Dedifferentiated amniotic fluid mesenchymal stem cell (primary cell): ENCODE measurements around the gene KYNU.
"Not testable (repeated sequence)": the region's sequence is repeated elsewhere in the genome, so short reads cannot be mapped to it uniquely, and the experiment has no call there.

Source experiments
- DNase-seq: peaks from one replicate; pipeline ENCODE4 v3.0.0-alpha.2; 2016; ENCODE audit errors: extremely low spot score

KYNU gene

GRCh38 chr2:142877216-142877838 is at the start of gene KYNU:
KYNU (plus strand) TSS chr2:142877664; CDS start chr2:142885368, 7,704 bp downstream.
- no peak for DNase-seq

DNA sequence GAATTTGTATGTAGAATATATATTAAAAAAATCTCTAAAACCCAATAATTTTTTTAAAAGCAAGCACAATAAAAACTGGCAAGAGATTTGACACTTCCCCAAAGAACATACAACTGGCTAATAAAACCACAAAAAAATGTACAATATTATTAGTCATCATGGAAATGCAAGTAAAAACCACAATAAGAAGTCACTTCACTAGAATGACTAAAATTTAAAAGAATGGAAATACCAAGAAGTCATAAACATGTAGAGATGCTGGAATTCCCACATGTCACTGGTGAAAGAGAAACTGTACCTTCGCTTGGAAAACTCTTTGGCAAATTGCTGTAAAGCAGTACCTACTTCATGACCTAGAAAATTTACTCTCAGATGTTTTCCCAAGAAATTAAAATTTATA is 43.4 kb upstream of the KYNU start:
- no peak for DNase-seq

DNA sequence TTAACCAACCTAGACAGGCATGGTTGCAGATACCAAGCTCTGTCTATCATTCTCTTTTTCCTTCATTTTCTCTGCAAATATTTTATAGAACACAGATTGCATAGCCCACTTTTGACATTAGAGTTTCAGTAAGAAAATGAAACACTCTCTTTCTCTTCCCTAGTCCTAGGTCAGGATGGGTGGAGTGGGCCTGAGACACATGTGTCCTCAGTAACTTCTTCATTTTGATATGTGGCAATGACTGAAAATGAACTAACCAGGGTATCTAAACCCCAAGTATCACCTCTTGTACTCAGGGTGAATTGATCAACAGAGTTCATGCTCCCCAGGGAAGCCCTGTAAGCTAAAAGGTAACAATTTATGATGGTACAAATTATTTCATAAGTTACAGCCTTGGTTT is 37.0 kb upstream of the KYNU start:
- DNase-seq = no peak

DNA sequence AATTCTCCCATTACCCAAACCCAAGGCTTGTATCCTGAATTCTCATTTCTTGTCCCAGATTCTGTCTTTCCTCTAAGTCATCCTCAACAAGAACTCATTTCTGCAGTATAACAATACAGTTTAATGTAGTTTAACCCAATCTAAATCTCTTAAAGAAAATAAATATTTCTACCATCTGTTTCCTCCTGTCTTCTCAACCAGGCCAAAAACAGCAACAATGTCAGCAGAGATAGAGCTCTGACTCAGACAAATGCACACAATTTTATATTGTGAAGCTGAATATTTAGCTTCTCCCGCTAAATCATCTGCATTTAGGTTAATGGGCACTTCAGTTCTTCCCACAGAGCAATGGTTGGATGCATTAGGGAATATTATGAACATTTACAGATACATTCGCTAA is 35.7 kb upstream of the KYNU start:
- no peak for DNase-seq

GRCh38 chr2:142842369-142842768 is 35.1 kb upstream of the KYNU start:
- DNase-seq = no peak

GRCh38 chr2:142843731-142844130 is 33.7 kb upstream of the KYNU start:
- DNase-seq = no peak

DNA sequence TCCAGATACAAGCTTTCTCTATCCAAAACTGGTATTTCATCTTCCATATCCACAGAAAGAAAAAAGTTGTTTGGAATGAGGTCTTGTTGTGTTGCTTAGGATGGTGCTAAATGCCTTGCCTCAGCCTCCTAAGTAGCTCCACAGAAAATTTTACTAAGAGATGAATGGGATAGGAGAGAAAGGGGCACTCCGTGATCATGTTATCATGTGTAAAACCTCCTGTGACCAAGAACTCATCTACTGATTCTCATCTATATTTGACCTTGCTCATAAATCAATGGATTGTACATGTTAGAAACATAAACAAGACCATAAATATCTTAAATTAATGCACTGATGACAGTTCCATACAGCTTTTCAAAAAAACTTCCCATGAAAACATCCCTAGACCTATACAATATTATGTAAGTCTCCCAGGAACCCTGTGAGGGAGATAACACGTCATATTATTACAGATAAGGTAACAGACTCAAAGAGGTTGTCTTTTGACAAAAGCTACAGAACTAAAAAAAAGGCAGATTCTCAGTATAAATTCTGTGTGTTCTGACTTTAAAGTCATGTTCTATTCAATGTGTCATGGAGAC is 29.3 kb upstream of the KYNU start:
- no peak for DNase-seq

- no peak for DNase-seq
Observed at GRCh38 chr2:142849820-142850219, 27.6 kb upstream of the KYNU start.

DNA sequence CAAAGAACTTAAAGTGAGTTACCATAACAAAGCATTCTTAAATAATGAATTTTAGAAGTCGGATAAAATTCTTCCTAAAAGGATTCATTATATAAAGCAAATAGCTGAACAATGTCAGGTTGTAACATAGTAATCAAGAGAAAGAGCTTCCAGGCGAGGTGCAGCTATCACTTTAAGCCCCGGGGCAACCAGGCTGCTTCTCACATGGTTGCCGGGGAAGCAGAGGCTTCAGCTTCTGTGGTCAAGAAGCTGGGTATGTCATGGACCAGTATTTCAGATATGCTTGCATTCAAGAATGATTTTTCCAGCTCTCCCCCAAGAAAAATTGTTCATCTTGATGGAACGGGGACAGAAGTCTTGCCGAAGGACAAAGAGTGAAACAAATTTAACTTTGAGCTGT is 23.6 kb upstream of the KYNU start:
- DNase-seq = no peak

DNA sequence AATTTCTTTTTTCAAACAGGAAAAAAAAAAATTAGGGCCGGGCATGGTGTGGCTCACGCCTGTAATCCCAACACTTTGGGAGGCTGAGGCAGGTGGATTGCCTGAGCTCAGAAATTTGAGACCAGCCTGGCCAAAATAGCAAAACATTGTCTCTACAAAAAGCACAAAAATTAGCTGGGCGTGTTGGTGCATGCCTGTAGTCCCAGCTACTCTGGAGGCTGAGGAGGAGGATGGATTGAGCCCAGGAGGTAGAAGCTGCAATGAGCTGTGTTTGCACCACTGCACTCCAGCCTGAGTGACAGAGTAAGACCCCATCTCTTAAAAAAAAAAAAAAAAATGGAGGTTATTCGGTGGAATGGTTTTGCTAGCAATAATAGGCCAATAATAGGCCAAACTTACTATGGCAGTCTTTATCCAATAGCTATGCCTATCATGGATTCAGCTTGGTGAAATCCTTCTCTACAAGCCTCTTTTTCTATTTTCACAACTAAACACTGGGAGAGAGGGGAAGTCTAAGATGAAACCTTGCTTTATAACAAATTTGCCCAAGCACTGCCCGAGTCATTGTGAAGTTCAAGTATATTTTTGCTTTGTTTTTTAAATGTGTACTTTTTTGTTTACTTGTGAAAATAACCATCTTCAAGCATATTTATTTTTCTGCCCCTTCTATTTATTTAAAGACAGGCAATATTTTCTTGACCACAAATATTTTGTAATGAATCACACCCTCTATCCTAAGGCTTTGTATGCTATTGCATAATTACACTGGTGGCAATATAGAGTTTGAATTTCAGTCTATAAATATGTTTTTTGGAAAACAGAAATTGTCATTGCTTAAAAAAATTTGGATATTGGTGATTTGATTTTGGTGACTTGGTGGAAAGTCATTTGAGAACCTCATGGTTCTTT is 20.0 kb upstream of the KYNU start:
- no peak for DNase-seq

GRCh38 chr2:142858961-142859360 is 18.5 kb upstream of the KYNU start:
- no peak for DNase-seq

DNA sequence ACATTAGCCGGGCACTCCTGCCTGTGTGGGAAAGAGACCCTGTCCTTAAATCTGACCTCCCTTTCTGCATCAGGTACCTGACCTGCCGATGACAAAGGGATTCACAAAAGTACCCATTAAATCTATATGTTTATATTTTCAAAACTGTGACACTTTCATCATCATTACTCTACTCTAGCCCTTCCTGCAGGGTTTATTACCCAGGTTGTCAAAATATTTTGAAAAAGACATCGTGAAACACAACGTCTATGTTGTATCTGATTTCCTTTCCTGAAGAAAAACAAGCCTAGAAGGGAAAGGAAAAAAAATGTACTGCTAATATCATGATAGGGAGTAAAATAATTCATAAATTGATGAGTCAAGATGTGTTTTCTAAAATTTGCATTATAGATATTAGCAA is 15.2 kb upstream of the KYNU start:
- no peak for DNase-seq

- no peak for DNase-seq
Observed at GRCh38 chr2:142862847-142863246, 14.6 kb upstream of the KYNU start.

DNA sequence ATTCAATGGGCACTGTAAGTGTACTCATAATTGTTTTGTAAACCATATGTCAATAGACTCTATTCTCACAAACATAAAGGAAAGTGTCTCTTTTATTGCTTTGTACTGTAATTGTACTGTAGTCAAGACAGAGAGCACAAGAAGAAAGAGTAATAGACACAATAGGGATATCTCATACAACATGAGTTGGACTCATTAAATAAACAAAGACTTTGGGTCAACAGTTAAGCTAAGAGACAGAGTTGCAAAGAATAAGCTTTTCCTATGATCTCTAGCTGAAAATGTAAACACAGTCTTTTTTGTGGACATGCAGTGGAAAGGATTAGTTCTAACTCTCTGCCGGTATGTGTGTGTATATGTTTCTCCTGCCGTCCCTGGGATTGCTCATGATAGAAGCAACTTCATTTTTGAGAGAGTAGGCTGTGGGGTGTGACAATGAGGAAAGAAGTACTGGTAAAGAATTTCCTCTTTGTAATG is 13.9 kb upstream of the KYNU start:
- DNase-seq = no peak

DNA sequence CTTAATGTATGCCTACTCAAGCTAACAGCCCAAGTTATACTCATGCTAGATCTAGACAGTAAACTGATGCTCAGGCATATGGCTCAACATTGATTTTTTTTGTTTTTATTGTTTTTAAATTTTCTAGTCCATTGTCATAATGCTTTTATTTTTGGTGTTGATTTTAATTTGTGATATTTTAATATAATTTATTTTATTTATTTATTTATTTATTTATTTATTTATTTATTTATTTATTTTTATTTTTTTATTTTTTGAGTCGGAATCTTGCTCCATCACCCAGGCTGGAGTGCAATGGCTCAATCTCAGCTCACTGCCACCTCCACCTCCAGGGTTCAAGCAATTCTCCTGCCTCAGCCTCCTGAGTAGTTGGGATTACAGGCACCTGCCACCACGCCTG is 12.9 kb upstream of the KYNU start:
- DNase-seq = not testable (repeated sequence)

DNA sequence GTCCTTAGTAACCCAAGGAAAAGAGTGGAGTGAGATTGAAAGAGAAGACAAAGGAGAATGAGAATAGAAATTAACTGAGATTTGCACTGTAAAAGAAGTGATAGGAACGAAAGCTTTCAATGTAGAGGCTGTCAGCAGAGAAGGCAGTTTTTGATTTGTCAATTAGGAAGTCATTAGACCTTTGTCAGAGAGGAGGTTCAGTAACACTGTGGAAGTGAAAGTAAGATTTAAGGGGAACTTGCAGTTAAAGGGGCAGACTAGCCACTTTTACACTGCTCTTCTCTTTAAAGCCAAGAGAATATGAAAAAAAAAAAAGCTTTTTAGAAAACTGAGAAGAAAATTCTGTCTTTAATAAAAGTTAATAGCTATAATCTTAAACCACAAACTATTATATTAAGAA is 11.5 kb upstream of the KYNU start:
- no peak for DNase-seq

DNA sequence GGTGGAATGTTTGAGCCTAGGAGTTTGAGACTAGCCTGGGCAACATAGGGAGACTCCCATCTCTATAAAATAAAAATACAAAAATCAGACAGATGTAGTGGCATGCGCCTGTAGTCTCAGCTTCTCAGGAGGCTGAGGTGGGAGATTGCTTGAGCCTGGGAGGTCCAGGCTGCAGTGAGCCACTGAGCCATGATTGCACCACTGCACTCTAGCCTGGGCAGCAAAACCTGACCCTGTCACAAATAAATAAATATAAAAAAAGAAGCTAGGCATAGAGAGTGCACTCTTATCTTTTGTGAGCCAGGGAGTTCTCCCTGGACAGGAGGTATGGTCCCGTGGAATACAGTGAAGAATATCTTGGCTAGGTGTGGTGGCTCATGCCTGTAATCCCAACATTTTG is 11.0 kb upstream of the KYNU start:
- DNase-seq = no peak

DNA sequence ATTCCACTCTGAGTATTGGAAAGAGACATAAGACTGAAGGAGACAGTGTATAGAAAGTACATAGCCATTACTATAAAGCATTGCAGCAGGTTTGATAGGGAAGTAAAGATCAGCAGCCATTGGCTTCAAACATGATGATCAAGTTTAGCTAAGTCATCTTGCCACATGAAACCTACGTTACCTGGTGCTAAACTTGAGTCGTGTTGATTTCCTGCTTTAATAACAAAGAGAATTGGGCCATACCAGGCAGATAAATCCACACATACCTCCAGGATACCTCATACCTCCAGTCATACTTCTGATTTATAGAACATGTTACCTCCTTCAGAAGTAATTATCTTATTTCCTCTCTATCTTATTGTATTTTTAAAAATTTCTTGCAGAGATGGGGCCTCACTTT is 10.3 kb upstream of the KYNU start:
- DNase-seq = no peak

DNA sequence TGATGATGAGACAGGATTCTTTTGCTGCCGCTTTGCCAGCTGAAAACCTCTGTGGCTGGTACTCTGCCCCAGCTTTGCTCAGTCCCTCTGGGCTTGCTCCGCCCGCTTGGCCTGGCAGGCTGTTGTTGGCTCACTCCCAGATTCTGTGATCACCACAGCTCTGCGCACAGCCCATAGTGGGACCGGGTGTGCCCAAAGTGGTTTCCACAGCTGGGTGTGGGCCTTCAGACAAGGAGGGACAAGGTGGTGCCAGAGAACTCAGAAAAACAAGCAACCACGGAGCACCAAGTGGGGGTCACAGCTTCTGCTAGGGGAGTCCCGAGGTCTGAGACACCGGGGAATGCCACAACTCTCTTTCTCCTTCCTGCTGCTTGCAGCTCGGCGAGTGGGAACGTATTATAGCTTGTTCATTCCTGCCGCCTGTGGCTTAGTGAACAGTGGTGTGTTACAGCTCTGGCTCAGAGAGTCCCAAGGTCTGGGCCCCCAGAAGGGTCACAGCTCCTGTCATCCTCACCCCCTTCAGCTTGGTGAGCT is 9.2 kb upstream of the KYNU start:
- no peak for DNase-seq

GRCh38 chr2:142869065-142869460 is 8.4 kb upstream of the KYNU start:
- not testable (repeated sequence) for DNase-seq

DNA sequence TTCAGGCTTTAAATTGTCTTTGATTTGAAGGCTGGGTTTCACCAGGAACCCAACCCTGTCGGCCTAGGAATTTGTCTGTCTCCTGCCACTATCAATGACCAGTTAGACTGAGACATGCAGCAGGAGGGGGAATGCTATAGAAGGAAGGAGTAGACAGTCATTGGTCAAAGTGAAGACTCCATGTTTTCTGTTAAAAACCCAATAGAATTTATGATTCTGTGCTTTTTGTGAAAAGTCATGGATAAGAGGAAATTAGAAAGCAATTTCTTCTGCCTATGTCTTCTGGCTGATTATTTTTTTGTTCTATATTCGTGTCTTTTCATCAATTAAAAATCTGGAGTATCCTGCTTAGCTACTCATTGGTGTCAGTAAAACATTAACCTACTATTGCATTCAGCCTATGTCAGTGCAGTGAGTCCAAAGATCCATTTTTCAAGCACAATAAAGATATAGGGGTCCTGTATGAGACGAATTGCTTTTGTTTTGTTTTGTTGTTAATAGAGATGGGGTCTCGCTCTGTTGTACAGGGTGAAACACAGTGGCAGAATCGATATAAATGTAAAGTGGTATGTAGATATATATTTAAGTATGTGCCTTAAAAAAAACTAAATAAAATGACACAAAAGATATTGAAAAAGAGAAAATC is 7.9 kb upstream of the KYNU start:
- no peak for DNase-seq

DNA sequence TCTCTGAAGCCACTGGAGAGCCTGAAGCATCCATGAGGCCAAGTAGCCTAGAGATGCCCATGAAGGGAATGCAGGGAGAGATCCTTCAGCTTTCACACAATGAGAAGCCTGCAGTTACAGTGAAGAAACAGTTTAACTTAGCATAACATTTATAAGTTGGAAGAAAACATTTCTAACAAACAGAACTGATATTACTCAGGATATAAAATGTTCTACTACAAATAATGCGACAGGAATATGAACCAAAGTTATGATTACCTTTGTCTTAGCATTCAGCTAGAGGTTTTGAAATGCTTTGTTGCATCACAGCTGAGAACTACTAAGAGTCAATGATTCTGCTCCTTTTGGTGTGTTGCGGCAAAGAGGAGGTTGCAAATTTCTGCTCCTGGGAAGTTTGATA is 6.9 kb upstream of the KYNU start:
- no peak for DNase-seq
